GM21576 (cell line): ENCODE results near the gene CNKSR3.
"Not testable (repeated sequence)": the region's sequence is repeated elsewhere in the genome, so short reads cannot be mapped to it uniquely, and the experiment has no call there.

Experiments used
- ATAC-seq: cut with Tn5 transposase; IDR thresholded peaks from one replicate; pipeline ENCODE4 v1.9.1; 2021; ENCODE audit warnings: mild to moderate bottlenecking, moderate library complexity; ENCODE audit not compliant: unreplicated experiment

CNKSR3 gene

GRCh38 chr6:154529957-154530356, 19.5 kb upstream of the CNKSR3 start:
- no peak for ATAC-seq

- no peak for ATAC-seq
These were observed 17.9 kb upstream of the CNKSR3 start for GRCh38 chr6:154528310-154528915.

- ATAC-seq = no peak
These were observed 16.5 kb upstream of the CNKSR3 start for GRCh38 chr6:154526996-154527395.

- no peak for ATAC-seq
These were observed 12.1 kb upstream of the CNKSR3 start for GRCh38 chr6:154522576-154522975.

- no peak for ATAC-seq
These were observed 10.9 kb upstream of the CNKSR3 start for GRCh38 chr6:154521412-154521811.

- ATAC-seq = no peak
These were observed 9.8 kb upstream of the CNKSR3 start for GRCh38 chr6:154520280-154520679.

- no peak for ATAC-seq
These were observed 7.9 kb upstream of the CNKSR3 start for GRCh38 chr6:154518396-154518795.

GRCh38 chr6:154516276-154516675, 5.8 kb upstream of the CNKSR3 start:
- ATAC-seq = no peak

- no peak for ATAC-seq
These were observed 5.3 kb upstream of the CNKSR3 start for GRCh38 chr6:154515826-154516225.

GRCh38 chr6:154515076-154515475, 4.6 kb upstream of the CNKSR3 start:
- ATAC-seq = not testable (repeated sequence)

- ATAC-seq = no peak
These were observed 4.0 kb upstream of the CNKSR3 start for GRCh38 chr6:154514481-154514880.

GRCh38 chr6:154513601-154514320, 3.3 kb upstream of the CNKSR3 start:
- no peak for ATAC-seq

- ATAC-seq = no peak
These were observed 1.7 kb upstream of the CNKSR3 start for GRCh38 chr6:154512201-154512600.

- ATAC-seq = no peak
These were observed 1.3 kb upstream of the CNKSR3 start for GRCh38 chr6:154511791-154512190.

GRCh38 chr6:154509421-154510143, 903 bp downstream of the CNKSR3 start:
- peak; percentile 21 for ATAC-seq

- no peak for ATAC-seq
These were observed 1.7 kb downstream of the CNKSR3 start for GRCh38 chr6:154508573-154509375.

GRCh38 chr6:154506991-154507898, 3.2 kb downstream of the CNKSR3 start:
- ATAC-seq = no peak

GRCh38 chr6:154506582-154506981, 3.9 kb downstream of the CNKSR3 start:
- no peak for ATAC-seq

GRCh38 chr6:154506108-154506507, 4.4 kb downstream of the CNKSR3 start:
- ATAC-seq = no peak

GRCh38 chr6:154504865-154505449, 5.5 kb downstream of the CNKSR3 start:
- no peak for ATAC-seq
